ENCODE measurements around the gene YWHAG.
A peak's percentile ranks its signal among the peaks of the same experiment; 100 is the strongest.

DNA sequence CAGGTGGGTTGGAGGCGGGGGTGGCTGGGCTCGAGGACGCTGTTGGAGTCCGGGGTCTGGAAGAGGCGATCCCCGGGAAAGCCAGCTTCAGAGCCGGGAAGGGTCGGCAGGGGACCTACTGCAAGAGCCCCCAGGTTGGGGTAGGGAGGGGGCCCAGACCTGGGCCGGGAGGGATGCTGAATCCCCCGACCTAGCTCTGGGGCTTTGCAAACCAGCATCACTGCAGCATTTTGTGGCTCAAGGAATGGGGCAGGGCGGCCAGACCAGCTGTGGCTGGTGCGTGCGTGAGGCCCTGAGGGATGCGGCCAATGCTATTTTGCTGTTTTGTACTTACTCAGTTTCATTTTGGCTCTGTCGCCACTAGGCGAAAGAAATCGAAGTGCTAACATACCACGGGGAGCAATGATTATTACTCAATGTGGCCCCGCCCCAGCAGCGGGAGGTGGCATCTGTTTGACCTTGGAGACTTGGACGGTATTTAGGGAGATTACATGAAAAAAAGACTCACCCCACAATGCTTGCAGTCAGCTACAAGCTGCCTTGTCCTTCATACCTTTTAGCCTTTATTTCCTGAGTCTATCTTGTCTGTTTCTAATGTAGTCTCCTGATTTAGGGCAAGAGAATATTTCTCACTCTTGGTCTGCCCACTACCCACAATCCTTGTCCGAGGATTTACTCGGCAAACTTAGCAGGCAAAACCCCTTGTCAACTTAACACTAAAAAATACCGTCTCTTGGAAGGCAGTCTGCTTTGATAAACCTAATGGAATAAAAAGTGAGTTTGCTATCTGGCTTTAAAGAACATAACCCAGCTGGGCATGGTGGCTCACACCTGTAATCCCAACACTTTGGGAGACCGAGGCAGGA, 40.1 kb downstream of the YWHAG start:
- TF ChIP-seq EP300 (IDR thresholded peaks at IDR 0.05) (no peak), POLR2AphosphoS5 (IDR thresholded peaks at IDR 0.05) (peak; percentile 76)
- TF ChIP-seq, protein P1, sequence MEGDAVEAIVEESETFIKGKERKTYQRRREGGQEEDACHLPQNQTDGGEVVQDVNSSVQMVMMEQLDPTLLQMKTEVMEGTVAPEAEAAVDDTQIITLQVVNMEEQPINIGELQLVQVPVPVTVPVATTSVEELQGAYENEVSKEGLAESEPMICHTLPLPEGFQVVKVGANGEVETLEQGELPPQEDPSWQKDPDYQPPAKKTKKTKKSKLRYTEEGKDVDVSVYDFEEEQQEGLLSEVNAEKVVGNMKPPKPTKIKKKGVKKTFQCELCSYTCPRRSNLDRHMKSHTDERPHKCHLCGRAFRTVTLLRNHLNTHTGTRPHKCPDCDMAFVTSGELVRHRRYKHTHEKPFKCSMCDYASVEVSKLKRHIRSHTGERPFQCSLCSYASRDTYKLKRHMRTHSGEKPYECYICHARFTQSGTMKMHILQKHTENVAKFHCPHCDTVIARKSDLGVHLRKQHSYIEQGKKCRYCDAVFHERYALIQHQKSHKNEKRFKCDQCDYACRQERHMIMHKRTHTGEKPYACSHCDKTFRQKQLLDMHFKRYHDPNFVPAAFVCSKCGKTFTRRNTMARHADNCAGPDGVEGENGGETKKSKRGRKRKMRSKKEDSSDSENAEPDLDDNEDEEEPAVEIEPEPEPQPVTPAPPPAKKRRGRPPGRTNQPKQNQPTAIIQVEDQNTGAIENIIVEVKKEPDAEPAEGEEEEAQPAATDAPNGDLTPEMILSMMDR (IDR thresholded peaks at IDR 0.05) = peak in 3 of 4 experiments; percentile 34 to 63 (median 63)
